Mesenchymal stem cell (in vitro differentiated cells and primary cell): Measurements from ENCODE around the gene LRRN1.

Source experiments
- DNase-seq: peaks from one replicate; pipeline ENCODE4 v3.0.0-alpha.2; 2013
- H2AFZ ChIP-seq: one replicate; pipeline ENCODE4 v1.6.1; 2013; ENCODE audit warnings: low read depth, mild to moderate bottlenecking, control low read depth, inconsistent platforms, low read length, moderate library complexity
- H2AK5ac ChIP-seq: 2 replicates; pipeline ENCODE4 v1.6.1; 2013; ENCODE audit warnings: low read length, moderate library complexity, mild to moderate bottlenecking, inconsistent platforms; ENCODE audit not compliant: severe bottlenecking
- H2BK120ac ChIP-seq: one replicate; pipeline ENCODE4 v1.6.1; 2013; ENCODE audit warnings: low read depth, mild to moderate bottlenecking, inconsistent platforms, low read length, moderate library complexity
- H2BK12ac ChIP-seq, 2 experiments: one replicate each; pipeline ENCODE4 v1.6.1; 2013; ENCODE audit warnings: inconsistent platforms in 2 of 2, low read length in 2 of 2, mild to moderate bottlenecking in 2 of 2, moderate library complexity in 2 of 2, control low read depth in 1 of 2
- H2BK15ac ChIP-seq: one replicate; pipeline ENCODE4 v1.6.1; 2013; ENCODE audit warnings: mild to moderate bottlenecking, low read depth, inconsistent platforms; ENCODE audit not compliant: poor library complexity, severe bottlenecking
- H2BK5ac ChIP-seq: 2 replicates; pipeline ENCODE4 v1.6.1; 2013; ENCODE audit warnings: low read depth, mild to moderate bottlenecking, low read length, control low read depth, inconsistent platforms; ENCODE audit not compliant: poor library complexity, severe bottlenecking
- H3K14ac ChIP-seq, 2 experiments: one replicate each; pipeline ENCODE4 v1.6.1; 2013; ENCODE audit warnings: inconsistent platforms in 2 of 2, low read length in 2 of 2, control low read depth in 1 of 2, mild to moderate bottlenecking in 1 of 2, moderate library complexity in 1 of 2
- H3K18ac ChIP-seq, 2 experiments: one replicate each; pipeline ENCODE4 v1.6.1; 2013; ENCODE audit warnings: inconsistent platforms in 2 of 2, low read length in 2 of 2, control low read depth in 1 of 2, low read depth in 1 of 2, mild to moderate bottlenecking in 1 of 2
- H3K23ac ChIP-seq, 2 experiments: one replicate each; pipeline ENCODE4 v1.6.1; 2013; ENCODE audit warnings: inconsistent platforms in 2 of 2, low read length in 2 of 2, mild to moderate bottlenecking in 2 of 2, moderate library complexity in 2 of 2, control low read depth in 1 of 2
- H3K27ac ChIP-seq: 2 replicates; pipeline ENCODE4 v1.5.1; 2013; ENCODE audit warnings: mild to moderate bottlenecking, moderate library complexity, low read length, control low read depth, inconsistent platforms; ENCODE audit not compliant: poor library complexity, severe bottlenecking
- H3K27me3 ChIP-seq, 2 experiments: 2 replicates each; pipeline versions ENCODE4 v1.6.1 to v1.7.0; 2013; ENCODE audit warnings: low read length in 2 of 2, mild to moderate bottlenecking in 2 of 2, moderate library complexity in 2 of 2, control low read depth in 1 of 2, inconsistent platforms in 1 of 2; ENCODE audit not compliant: control insufficient read depth in 1 of 2, insufficient read depth in 1 of 2
- H3K36me3 ChIP-seq, 2 experiments: 2 replicates each; pipeline versions ENCODE4 v1.6.1 to v1.7.0; 2013; ENCODE audit warnings: low read length in 2 of 2, control low read depth in 1 of 2, inconsistent platforms in 1 of 2, low read depth in 1 of 2, mild to moderate bottlenecking in 1 of 2; ENCODE audit not compliant: insufficient read depth in 2 of 2, control insufficient read depth in 1 of 2
- H3K4ac ChIP-seq, 2 experiments: one replicate each; pipeline ENCODE4 v1.6.1; 2013; ENCODE audit warnings: inconsistent platforms in 2 of 2, low read length in 2 of 2, mild to moderate bottlenecking in 2 of 2, moderate library complexity in 2 of 2, control low read depth in 1 of 2, low read depth in 1 of 2
- H3K4me1 ChIP-seq: 2 replicates; pipeline ENCODE4 v1.6.1; 2013; ENCODE audit warnings: low read depth, low read length, control low read depth; ENCODE audit not compliant: control insufficient read depth, insufficient read depth
- H3K4me2 ChIP-seq: 2 replicates; pipeline ENCODE4 v1.6.1; 2013; ENCODE audit warnings: low read length, mild to moderate bottlenecking, inconsistent platforms; ENCODE audit not compliant: poor library complexity, severe bottlenecking
- H3K4me3 ChIP-seq, 2 experiments: 2 replicates each; pipeline versions ENCODE4 v1.5.1 to v1.7.0; 2013; ENCODE audit warnings: low read length in 2 of 2, mild to moderate bottlenecking in 2 of 2, control low read depth in 1 of 2, low read depth in 1 of 2; ENCODE audit not compliant: insufficient read depth in 1 of 2
- H3K79me1 ChIP-seq: replicated peaks from 2 replicates; pipeline ENCODE4 v1.6.1; 2013; ENCODE audit warnings: mild to moderate bottlenecking, control low read depth, low read length, inconsistent platforms; ENCODE audit not compliant: poor library complexity, severe bottlenecking
- H3K9ac ChIP-seq: 2 replicates; pipeline ENCODE4 v1.7.0; 2013; ENCODE audit warnings: mild to moderate bottlenecking, low read length, moderate library complexity
- H3K9me3 ChIP-seq: 2 replicates; pipeline ENCODE4 v1.7.0; 2013; ENCODE audit warnings: mild to moderate bottlenecking, low read length; ENCODE audit not compliant: control insufficient read depth
- H4K8ac ChIP-seq: one replicate; pipeline ENCODE4 v1.6.1; 2013; ENCODE audit warnings: inconsistent platforms, mild to moderate bottlenecking, low read length, moderate library complexity
- H4K91ac ChIP-seq: one replicate; pipeline ENCODE4 v1.6.1; 2013; ENCODE audit warnings: mild to moderate bottlenecking, low read length, inconsistent platforms
- WGBS: methylation state at CpG from one replicate; pipeline ENCODE4 v1.1.7; 2013; ENCODE audit warnings: mixed read lengths; 5-methylcytosine and 5-hydroxymethylcytosine counted together

LRRN1 gene

GRCh38 chr3:3851621-3852323 is 52.5 kb downstream of the LRRN1 start:
- H4K8ac ChIP-seq = no peak overlapping the region
- H2AFZ ChIP-seq = no peak overlapping the region
- H3K27ac ChIP-seq = no peak overlapping the region
- no peak for DNase-seq
- H3K14ac ChIP-seq = no peak overlapping the region
- H2BK15ac ChIP-seq = no peak overlapping the region
- no peak overlapping the region for H2BK12ac ChIP-seq
- H3K4me1 ChIP-seq = no peaks in the 10 kb centered on the region
- WGBS = 93% methylated on average over 4 of the region's 4 CpGs
- H3K9me3 ChIP-seq = peaks cover 1% of the 10 kb centered on the region
- H3K36me3 ChIP-seq = no peaks in the 10 kb centered on the region
- no peak overlapping the region for H3K4ac ChIP-seq
- no peak overlapping the region for H4K91ac ChIP-seq
- no peaks in the 10 kb centered on the region for H3K79me1 ChIP-seq
- H3K4me2 ChIP-seq = no peak overlapping the region
- no peak overlapping the region for H3K9ac ChIP-seq
- no peak overlapping the region for H3K18ac ChIP-seq
- H3K4me3 ChIP-seq = no peak overlapping the region
- no peaks in the 10 kb centered on the region for H3K27me3 ChIP-seq
- H3K23ac ChIP-seq = no peak overlapping the region
- H2AK5ac ChIP-seq = no peak overlapping the region
- no peak overlapping the region for H2BK5ac ChIP-seq
- H2BK120ac ChIP-seq = no peak overlapping the region

GRCh38 chr3:3853544-3853943 is 54.3 kb downstream of the LRRN1 start:
- Histone ChIP-seq H2BK15ac (no peak overlapping the region), H3K27ac (no peak overlapping the region), H3K36me3 (no peaks in the 10 kb centered on the region), H4K8ac (no peak overlapping the region), H3K4ac (no peak overlapping the region), H3K79me1 (no peaks in the 10 kb centered on the region), H3K18ac (no peak overlapping the region), H2BK5ac (no peak overlapping the region), H2AFZ (no peak overlapping the region), H2BK120ac (no peak overlapping the region), H2AK5ac (no peak overlapping the region), H3K27me3 (no peaks in the 10 kb centered on the region), H3K9me3 (peaks cover 11% of the 10 kb centered on the region), H3K23ac (no peak overlapping the region), H3K9ac (no peak overlapping the region), H3K14ac (no peak overlapping the region), H3K4me3 (no peak overlapping the region), H4K91ac (no peak overlapping the region), H2BK12ac (no peak overlapping the region), H3K4me1 (no peaks in the 10 kb centered on the region), H3K4me2 (no peak overlapping the region)
- no CpG with 5 or more reads among the region's 1 CpG for WGBS
- DNase-seq = no peak

GRCh38 chr3:3855056-3855455 is 55.8 kb downstream of the LRRN1 start:
- no peaks in the 10 kb centered on the region for H3K27me3 ChIP-seq
- H3K18ac ChIP-seq = no peak overlapping the region
- H2AFZ ChIP-seq = no peak overlapping the region
- H2AK5ac ChIP-seq = no peak overlapping the region
- no peak overlapping the region for H3K4me2 ChIP-seq
- no peak overlapping the region for H3K23ac ChIP-seq
- H3K4me3 ChIP-seq = no peak overlapping the region
- H4K8ac ChIP-seq = no peak overlapping the region
- H3K27ac ChIP-seq = no peak overlapping the region
- H2BK5ac ChIP-seq = no peak overlapping the region
- no peak overlapping the region for H2BK15ac ChIP-seq
- H3K14ac ChIP-seq = no peak overlapping the region
- H2BK120ac ChIP-seq = no peak overlapping the region
- peaks cover 15% of the 10 kb centered on the region for H3K9me3 ChIP-seq
- no peaks in the 10 kb centered on the region for H3K4me1 ChIP-seq
- no peak overlapping the region for H3K9ac ChIP-seq
- H3K4ac ChIP-seq = no peak overlapping the region
- no peak for DNase-seq
- H4K91ac ChIP-seq = no peak overlapping the region
- no peaks in the 10 kb centered on the region for H3K36me3 ChIP-seq
- H2BK12ac ChIP-seq = no peak overlapping the region
- H3K79me1 ChIP-seq = no peaks in the 10 kb centered on the region

- Histone ChIP-seq H3K14ac (no peak overlapping the region), H3K4ac (no peak overlapping the region), H2AK5ac (no peak overlapping the region), H3K27me3 (no peaks in the 10 kb centered on the region), H4K91ac (no peak overlapping the region), H3K9me3 (peaks cover 36% of the 10 kb centered on the region), H3K9ac (no peak overlapping the region), H2BK15ac (no peak overlapping the region), H2BK5ac (no peak overlapping the region), H3K27ac (no peak overlapping the region), H3K18ac (no peak overlapping the region), H3K36me3 (no peaks in the 10 kb centered on the region), H3K4me1 (no peaks in the 10 kb centered on the region), H3K4me2 (no peak overlapping the region), H2BK120ac (no peak overlapping the region), H4K8ac (no peak overlapping the region), H3K79me1 (no peaks in the 10 kb centered on the region), H2AFZ (no peak overlapping the region), H3K4me3 (no peak overlapping the region), H2BK12ac (no peak overlapping the region), H3K23ac (no peak overlapping the region)
- no CpG with 5 or more reads among the region's 2 CpGs for WGBS
- no peak for DNase-seq
Measured at GRCh38 chr3:3860235-3860634, 61.0 kb downstream of the LRRN1 start.
